HepG2 (cell line): Measurements from ENCODE around the gene TOP2A. TPM values are rescaled to one million over a fixed set of nuclear protein-coding genes. Genes with fewer than 3 reads are reported as not detected.

Experiments
- GPN1 ChIP-seq: sonication (generic); formaldehyde crosslinking; IDR thresholded peaks from 2 replicates; pipeline ENCODE4 v1.5.1; 2020; ENCODE audit warnings: missing genetic modification reagents, borderline replicate concordance
- KLF15 ChIP-seq: sonication (generic); formaldehyde crosslinking; IDR thresholded peaks from 2 replicates; pipeline ENCODE4 v1.8.1; 2023; ENCODE audit warnings: borderline replicate concordance, mild to moderate bottlenecking, inconsistent platforms, missing genetic modification reagents, mixed read lengths
- NFKB2 ChIP-seq: sonication (generic); formaldehyde crosslinking; IDR thresholded peaks from 2 replicates; pipeline ENCODE4 v1.4.0; 2020; ENCODE audit warnings: missing genetic modification reagents, borderline replicate concordance
- PREB ChIP-seq: sonication (generic); formaldehyde crosslinking; IDR thresholded peaks from 2 replicates; pipeline ENCODE4 v1.4.0; 2020; ENCODE audit warnings: missing genetic modification reagents
- ZNF280D ChIP-seq: sonication (generic); formaldehyde crosslinking; IDR thresholded peaks from 2 replicates; pipeline ENCODE4 v1.5.1; 2020; ENCODE audit warnings: mild to moderate bottlenecking, missing genetic modification reagents
- ZNF431 ChIP-seq: sonication (generic); formaldehyde crosslinking; IDR thresholded peaks from 2 replicates; pipeline ENCODE4 v1.9.0; 2022; ENCODE audit warnings: missing genetic modification reagents, low read depth, mild to moderate bottlenecking, borderline replicate concordance
- polyA plus RNA-seq, 8 experiments: library from polyadenylated mRNA; depleted of rRNA in 3 of 8; stranded (reverse) in 7 of 8; unstranded in 1 of 8; fragments of >200 nt; fragmentation: Illumina TruSeq in 4 of 8; extraction: Trizol in 4 of 8; gene quantifications; 2 replicates each; pipeline versions ENCODE4 v1.2.1 to v1.2.3, GENCODE V29; 2011 to 2016; ENCODE audit warnings: low read depth in 4 of 8, missing spikeins in 1 of 8, mixed read lengths in 1 of 8; ENCODE audit not compliant: insufficient read depth in 1 of 8
- total RNA-seq, 5 experiments: library from RNA; depleted of rRNA; stranded (reverse); fragments of >200 nt; fragmentation: Illumina TruSeq; extraction: Trizol; gene quantifications; 2 replicates each; pipeline ENCODE4 v1.2.3, GENCODE V29; 2016; ENCODE audit warnings: low read depth in 1 of 5
- TF ChIP-seq, protein P1 (sequence below): sonication (generic); formaldehyde crosslinking; IDR thresholded peaks from 2 replicates; pipeline ENCODE4 v1.4.0; 2020; ENCODE audit warnings: missing genetic modification reagents
- TF ChIP-seq, protein P2 (sequence below), 2 experiments: fragments of 450-650 bp in 1 of 2; sonication (generic) in 1 of 2; formaldehyde crosslinking in 1 of 2; IDR thresholded peaks; 2 replicates each; pipeline versions ENCODE4 v1.6.1 to v1.8.0; 2016 to 2022; ENCODE audit warnings: antibody characterized with exemption in 1 of 2, mild to moderate bottlenecking in 1 of 2, missing genetic modification reagents in 1 of 2

Gene TOP2A
- total and polyA plus RNA-seq, 2 of the 13 experiments (the other 11 are each of a cell fraction or from before 2014, with no cell fraction given) = 108 to 327 TPM

- TF ChIP-seq, protein P1, sequence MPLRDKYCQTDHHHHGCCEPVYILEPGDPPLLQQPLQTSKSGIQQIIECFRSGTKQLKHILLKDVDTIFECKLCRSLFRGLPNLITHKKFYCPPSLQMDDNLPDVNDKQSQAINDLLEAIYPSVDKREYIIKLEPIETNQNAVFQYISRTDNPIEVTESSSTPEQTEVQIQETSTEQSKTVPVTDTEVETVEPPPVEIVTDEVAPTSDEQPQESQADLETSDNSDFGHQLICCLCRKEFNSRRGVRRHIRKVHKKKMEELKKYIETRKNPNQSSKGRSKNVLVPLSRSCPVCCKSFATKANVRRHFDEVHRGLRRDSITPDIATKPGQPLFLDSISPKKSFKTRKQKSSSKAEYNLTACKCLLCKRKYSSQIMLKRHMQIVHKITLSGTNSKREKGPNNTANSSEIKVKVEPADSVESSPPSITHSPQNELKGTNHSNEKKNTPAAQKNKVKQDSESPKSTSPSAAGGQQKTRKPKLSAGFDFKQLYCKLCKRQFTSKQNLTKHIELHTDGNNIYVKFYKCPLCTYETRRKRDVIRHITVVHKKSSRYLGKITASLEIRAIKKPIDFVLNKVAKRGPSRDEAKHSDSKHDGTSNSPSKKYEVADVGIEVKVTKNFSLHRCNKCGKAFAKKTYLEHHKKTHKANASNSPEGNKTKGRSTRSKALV = no peak
- TF ChIP-seq ZNF431 (CRISPR knock-in tag) = no peak
- TF ChIP-seq NFKB2 = no peak; the same call in 1 of the 2 replicates
- TF ChIP-seq, protein P2, sequence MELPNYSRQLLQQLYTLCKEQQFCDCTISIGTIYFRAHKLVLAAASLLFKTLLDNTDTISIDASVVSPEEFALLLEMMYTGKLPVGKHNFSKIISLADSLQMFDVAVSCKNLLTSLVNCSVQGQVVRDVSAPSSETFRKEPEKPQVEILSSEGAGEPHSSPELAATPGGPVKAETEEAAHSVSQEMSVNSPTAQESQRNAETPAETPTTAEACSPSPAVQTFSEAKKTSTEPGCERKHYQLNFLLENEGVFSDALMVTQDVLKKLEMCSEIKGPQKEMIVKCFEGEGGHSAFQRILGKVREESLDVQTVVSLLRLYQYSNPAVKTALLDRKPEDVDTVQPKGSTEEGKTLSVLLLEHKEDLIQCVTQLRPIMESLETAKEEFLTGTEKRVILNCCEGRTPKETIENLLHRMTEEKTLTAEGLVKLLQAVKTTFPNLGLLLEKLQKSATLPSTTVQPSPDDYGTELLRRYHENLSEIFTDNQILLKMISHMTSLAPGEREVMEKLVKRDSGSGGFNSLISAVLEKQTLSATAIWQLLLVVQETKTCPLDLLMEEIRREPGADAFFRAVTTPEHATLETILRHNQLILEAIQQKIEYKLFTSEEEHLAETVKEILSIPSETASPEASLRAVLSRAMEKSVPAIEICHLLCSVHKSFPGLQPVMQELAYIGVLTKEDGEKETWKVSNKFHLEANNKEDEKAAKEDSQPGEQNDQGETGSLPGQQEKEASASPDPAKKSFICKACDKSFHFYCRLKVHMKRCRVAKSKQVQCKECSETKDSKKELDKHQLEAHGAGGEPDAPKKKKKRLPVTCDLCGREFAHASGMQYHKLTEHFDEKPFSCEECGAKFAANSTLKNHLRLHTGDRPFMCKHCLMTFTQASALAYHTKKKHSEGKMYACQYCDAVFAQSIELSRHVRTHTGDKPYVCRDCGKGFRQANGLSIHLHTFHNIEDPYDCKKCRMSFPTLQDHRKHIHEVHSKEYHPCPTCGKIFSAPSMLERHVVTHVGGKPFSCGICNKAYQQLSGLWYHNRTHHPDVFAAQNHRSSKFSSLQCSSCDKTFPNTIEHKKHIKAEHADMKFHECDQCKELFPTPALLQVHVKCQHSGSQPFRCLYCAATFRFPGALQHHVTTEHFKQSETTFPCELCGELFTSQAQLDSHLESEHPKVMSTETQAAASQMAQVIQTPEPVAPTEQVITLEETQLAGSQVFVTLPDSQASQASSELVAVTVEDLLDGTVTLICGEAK (IDR thresholded peaks at IDR 0.05) = no peak
- TF ChIP-seq, protein P2 (CRISPR knock-in tag; IDR thresholded peaks at IDR 0.05) = no peak
- TF ChIP-seq ZNF280D = no peak
- no peak for TF ChIP-seq PREB (CRISPR knock-in tag)
- no peak for TF ChIP-seq GPN1 (CRISPR knock-in tag)
- TF ChIP-seq KLF15 (CRISPR knock-in tag) = no peak
Measured at GRCh38 chr17:40358323-40359038, 59.2 kb downstream of the TOP2A start (continued).
